OCI-LY3 (cell line): ENCODE results near the gene ERC2.

Experiments
- H2AFZ ChIP-seq: fragments of 200-600, 300-600 bp; shearing (Covaris generic); 2 replicates; pipeline ENCODE4 v1.6.0; 2014; ENCODE audit warnings: antibody characterized with exemption, low read depth, low read length
- H3K27ac ChIP-seq: fragments of 200-600, 300-600 bp; sonication (generic); 2 replicates; pipeline ENCODE4 v1.5.1; 2014; ENCODE audit warnings: mild to moderate bottlenecking, low read length, moderate library complexity, mixed read lengths
- H3K27me3 ChIP-seq: fragments of 200-600, 300-600 bp; sonication (generic); 2 replicates; pipeline ENCODE4 v1.6.1; 2014; ENCODE audit warnings: low read depth, low read length, mixed read lengths
- H3K36me3 ChIP-seq: fragments of 200-600, 300-600 bp; sonication (generic); replicated peaks from 2 replicates; pipeline ENCODE3; 2014; ENCODE audit warnings: low read depth, low read length, mixed read lengths
- H3K4me1 ChIP-seq: fragments of 300-600, 200-600 bp; sonication (generic); 2 replicates; pipeline ENCODE4 v1.6.1; 2014; ENCODE audit warnings: low read length, mixed read lengths
- H3K4me2 ChIP-seq: fragments of 200-600, 300-600 bp; sonication (generic); 2 replicates; pipeline ENCODE4 v1.6.1; 2014; ENCODE audit warnings: low read length, mixed read lengths
- H3K4me3 ChIP-seq: fragments of 300-600, 200-600 bp; sonication (generic); 2 replicates; pipeline ENCODE4 v1.5.1; 2014; ENCODE audit warnings: antibody characterized with exemption, mild to moderate bottlenecking, low read length, moderate library complexity
- H3K79me2 ChIP-seq: fragments of 300-600, 200-600 bp; shearing (Covaris generic); 2 replicates; pipeline ENCODE4 v1.6.1; 2014; ENCODE audit warnings: mild to moderate bottlenecking, low read length, mixed read lengths
- H3K9ac ChIP-seq: fragments of 300-600, 200-600 bp; shearing (Covaris generic); 2 replicates; pipeline ENCODE4 v1.6.0; 2014; ENCODE audit warnings: mild to moderate bottlenecking, low read length, moderate library complexity
- H3K9me3 ChIP-seq: fragments of 200-600, 300-600 bp; shearing (Covaris generic); 2 replicates; pipeline ENCODE4 v1.6.1; 2014; ENCODE audit warnings: low read length, mixed read lengths; ENCODE audit not compliant: insufficient read depth
- H4K20me1 ChIP-seq: fragments of 200-600, 300-600 bp; sonication (generic); 2 replicates; pipeline ENCODE4 v1.6.1; 2016; ENCODE audit warnings: low read length, mixed read lengths; ENCODE audit not compliant: insufficient read depth
- CTCF ChIP-seq: fragments of 200-600, 300-600 bp; sonication (generic); IDR thresholded peaks from 2 replicates; pipeline ENCODE4 v1.5.1; 2014; ENCODE audit warnings: antibody characterized with exemption, low read length, low read depth
- EZH2phosphoT487 ChIP-seq: fragments of 200-600 bp; shearing (Covaris generic); IDR thresholded peaks from 2 replicates; pipeline ENCODE4 v1.6.1; 2018; ENCODE audit warnings: antibody characterized with exemption, mixed run types, low read depth

Gene ERC2

GRCh38 chr3:56219894-56220805, 248.1 kb downstream of the ERC2 start:
- H3K79me2 ChIP-seq, result no peaks in the 10 kb centered on the region
- H3K4me1 ChIP-seq, result no peaks in the 10 kb centered on the region
- no peak overlapping the region for H2AFZ ChIP-seq
- no peaks in the 10 kb centered on the region for H3K36me3 ChIP-seq
- H3K27me3 ChIP-seq, result peaks cover 13% of the 10 kb centered on the region; the same call in 1 of the 2 replicates
- H3K27ac ChIP-seq, result no peak overlapping the region
- no peaks in the 10 kb centered on the region for H3K9me3 ChIP-seq
- no peak for TF ChIP-seq CTCF
- TF ChIP-seq EZH2phosphoT487, result no peak
- H3K4me2 ChIP-seq, result no peak overlapping the region
- H3K4me3 ChIP-seq, result no peak overlapping the region
- H3K9ac ChIP-seq, result no peak overlapping the region
- no peaks in the 10 kb centered on the region for H4K20me1 ChIP-seq

GRCh38 chr3:56209982-56210751, 258.1 kb downstream of the ERC2 start:
- no peaks in the 10 kb centered on the region for H3K9me3 ChIP-seq
- no peak overlapping the region for H3K4me2 ChIP-seq
- H3K27ac ChIP-seq, result no peak overlapping the region

GRCh38 chr3:56207922-56208321, 260.3 kb downstream of the ERC2 start:
- Histone ChIP-seq H3K79me2 (no peaks in the 10 kb centered on the region), H4K20me1 (no peaks in the 10 kb centered on the region), H3K36me3 (no peaks in the 10 kb centered on the region), H3K9me3 (no peaks in the 10 kb centered on the region), H3K4me2 (no peak overlapping the region), H3K4me1 (no peaks in the 10 kb centered on the region), H3K4me3 (no peak overlapping the region), H3K27ac (no peak overlapping the region), H2AFZ (no peak overlapping the region), H3K27me3 (peaks cover 14% of the 10 kb centered on the region; the same call in 1 of the 2 replicates), H3K9ac (no peak overlapping the region)
- TF ChIP-seq CTCF, result no peak
- TF ChIP-seq EZH2phosphoT487, result no peak

More at GRCh38 chr3:56209982-56210751, 258.1 kb downstream of the ERC2 start:
- H3K79me2 ChIP-seq, result no peaks in the 10 kb centered on the region
- no peaks in the 10 kb centered on the region for H4K20me1 ChIP-seq
- no peak overlapping the region for H2AFZ ChIP-seq
- H3K9ac ChIP-seq, result no peak overlapping the region
- peaks cover 7% of the 10 kb centered on the region; the same call in 1 of the 2 replicates for H3K27me3 ChIP-seq
- H3K4me3 ChIP-seq, result no peak overlapping the region
- no peaks in the 10 kb centered on the region for H3K36me3 ChIP-seq
- no peak for TF ChIP-seq CTCF
- no peaks in the 10 kb centered on the region for H3K4me1 ChIP-seq

GRCh38 chr3:56205406-56205805, 262.9 kb downstream of the ERC2 start:
- no peaks in the 10 kb centered on the region for H3K9me3 ChIP-seq
- H3K4me1 ChIP-seq, result no peaks in the 10 kb centered on the region
- no peaks in the 10 kb centered on the region for H3K36me3 ChIP-seq
- H3K9ac ChIP-seq, result no peak overlapping the region
- H3K4me2 ChIP-seq, result no peak overlapping the region
- no peak overlapping the region for H2AFZ ChIP-seq
- H3K27me3 ChIP-seq, result peaks cover 15% of the 10 kb centered on the region; the same call in 1 of the 2 replicates
- TF ChIP-seq CTCF (no peak), EZH2phosphoT487 (no peak)
- no peak overlapping the region for H3K4me3 ChIP-seq
- H4K20me1 ChIP-seq, result no peaks in the 10 kb centered on the region
- no peaks in the 10 kb centered on the region for H3K79me2 ChIP-seq
- H3K27ac ChIP-seq, result no peak overlapping the region
